CD14-positive monocyte (primary cell): ENCODE measurements around the gene GPR15LG. TPM values are rescaled to one million over a fixed set of nuclear protein-coding genes. Genes with fewer than 3 reads are reported as not detected.
"Not testable (repeated sequence)": the region's sequence is repeated elsewhere in the genome, so short reads cannot be mapped to it uniquely, and the experiment has no call there.

Experiments used
- DNase-seq, 3 donors: peaks; one replicate each; pipeline ENCODE4 v3.0.0-alpha.2; 2011 to 2022
- H2AFZ ChIP-seq: 2 replicates; pipeline ENCODE4 v1.6.0; 2012; ENCODE audit warnings: mild to moderate bottlenecking, low read depth, low read length, inconsistent platforms; ENCODE audit not compliant: insufficient read depth, poor library complexity, severe bottlenecking
- H3K27ac ChIP-seq, 2 donors: 1 replicate in 1 of 2; 2 replicates in 1 of 2; pipeline ENCODE4 v1.5.1; 2012 to 2013; ENCODE audit warnings: low read length in 2 of 2, control low read depth in 1 of 2, inconsistent platforms in 1 of 2, low read depth in 1 of 2, mild to moderate bottlenecking in 1 of 2
- H3K27me3 ChIP-seq, 2 donors: one replicate each; pipeline versions ENCODE4 v1.6.0 to v1.6.1; 2011 to 2013; ENCODE audit warnings: low read length in 2 of 2; ENCODE audit not compliant: control insufficient read depth in 2 of 2, insufficient read depth in 2 of 2
- H3K36me3 ChIP-seq, 2 donors: replicated peaks in 1 of 2; 1 replicate in 1 of 2; 2 replicates in 1 of 2; pipeline versions ENCODE4 v1.5.1 to v1.6.1; 2012 to 2013; ENCODE audit warnings: low read length in 2 of 2, control low read depth in 1 of 2, inconsistent platforms in 1 of 2, mild to moderate bottlenecking in 1 of 2; ENCODE audit not compliant: insufficient read depth in 2 of 2, control insufficient read depth in 1 of 2
- H3K4me1 ChIP-seq, 2 donors: 1 replicate in 1 of 2; 2 replicates in 1 of 2; pipeline versions ENCODE4 v1.5.1 to v1.6.1; 2012 to 2013; ENCODE audit warnings: low read length in 2 of 2, control low read depth in 1 of 2, inconsistent platforms in 1 of 2, mild to moderate bottlenecking in 1 of 2, moderate library complexity in 1 of 2; ENCODE audit not compliant: insufficient read depth in 2 of 2, control insufficient read depth in 1 of 2
- H3K4me2 ChIP-seq: replicated peaks from 2 replicates; pipeline ENCODE3; 2012; ENCODE audit warnings: low read length, moderate library complexity, mild to moderate bottlenecking; ENCODE audit not compliant: poor library complexity, severe bottlenecking; ENCODE audit errors: extremely low read depth
- H3K4me3 ChIP-seq, 3 experiments: fragments of 200-600 bp in 1 of 3; sonication (generic) in 1 of 3; replicated peaks in 1 of 3; 1 replicate in 2 of 3; 2 replicates in 1 of 3; pipeline ENCODE4 v1.5.1; 2011 to 2013; ENCODE audit warnings: low read length in 3 of 3, mild to moderate bottlenecking in 3 of 3, control low read depth in 2 of 3, low read depth in 2 of 3, inconsistent platforms in 1 of 3, moderate library complexity in 1 of 3
- H3K79me2 ChIP-seq: 2 replicates; pipeline ENCODE4 v1.6.0; 2012; ENCODE audit warnings: mild to moderate bottlenecking, control low read depth, inconsistent platforms, low read length, moderate library complexity; ENCODE audit not compliant: insufficient read depth
- H3K9ac ChIP-seq: 2 replicates; pipeline ENCODE4 v1.6.0; 2017; ENCODE audit warnings: low read length, mild to moderate bottlenecking; ENCODE audit not compliant: insufficient read depth, poor library complexity, severe bottlenecking
- H3K9me3 ChIP-seq, 2 donors: replicated peaks in 1 of 2; 1 replicate in 1 of 2; 2 replicates in 1 of 2; pipeline versions ENCODE4 v1.5.1 to v1.6.1; 2012 to 2013; ENCODE audit warnings: low read length in 2 of 2, control low read depth in 1 of 2; ENCODE audit not compliant: control insufficient read depth in 1 of 2, insufficient read depth in 1 of 2
- H4K20me1 ChIP-seq: 2 replicates; pipeline ENCODE4 v1.6.0; 2012; ENCODE audit warnings: mild to moderate bottlenecking, low read length, control low read depth, moderate library complexity; ENCODE audit not compliant: insufficient read depth
- H3K27ac Mint-ChIP-seq, 7 donors: one replicate each; pipeline ENCODE4 v1.8.0; 2020; ENCODE audit warnings: mild to moderate bottlenecking in 7 of 7, mixed read lengths in 7 of 7, moderate library complexity in 6 of 7, inconsistent platforms in 2 of 7
- H3K27me3 Mint-ChIP-seq, 3 donors: one replicate each; pipeline ENCODE4 v1.8.0; 2021 to 2022; ENCODE audit warnings: low read depth in 3 of 3, mild to moderate bottlenecking in 3 of 3, mixed read lengths in 3 of 3, moderate library complexity in 3 of 3, inconsistent platforms in 1 of 3
- H3K36me3 Mint-ChIP-seq, 2 donors: one replicate each; pipeline ENCODE4 v1.8.0; 2020; ENCODE audit warnings: mixed read lengths in 2 of 2, inconsistent platforms in 1 of 2, mild to moderate bottlenecking in 1 of 2
- H3K4me1 Mint-ChIP-seq: one replicate; pipeline ENCODE4 v1.8.0; 2020; ENCODE audit warnings: mild to moderate bottlenecking, mixed read lengths
- H3K4me3 Mint-ChIP-seq, 2 donors: one replicate each; pipeline ENCODE4 v1.8.0; 2020; ENCODE audit warnings: mild to moderate bottlenecking in 2 of 2, mixed read lengths in 2 of 2, moderate library complexity in 1 of 2
- H3K9me3 Mint-ChIP-seq, 7 donors: one replicate each; pipeline ENCODE4 v1.8.0; 2020 to 2022; ENCODE audit warnings: mixed read lengths in 7 of 7, mild to moderate bottlenecking in 6 of 7, moderate library complexity in 6 of 7, inconsistent platforms in 2 of 7
- WGBS: methylation state at CpG from one replicate; pipeline ENCODE4 v1.1.5; 2013; ENCODE audit warnings: missing lambda C conversion rate; ENCODE audit not compliant: insufficient coverage; 5-methylcytosine and 5-hydroxymethylcytosine counted together
- intact Hi-C, 2 donors: fragments of 100-400 bp; cut with micrococcal nuclease; formaldehyde crosslinking; loops; one replicate each; pipeline versions ENCODE4 v1.15.0 to v1.15.1; 2023
- polyA plus RNA-seq, 3 donors: library from polyadenylated mRNA; depleted of rRNA in 1 of 3; unstranded in 2 of 3; stranded (reverse) in 1 of 3; fragments of 300-500 nt in 2 of 3; fragments of >200 nt in 1 of 3; fragmentation: Illumina TruSeq in 2 of 3; gene quantifications; 1 replicate in 2 of 3; 2 replicates in 1 of 3; pipeline ENCODE4 v1.2.3, GENCODE V29; 2012 to 2021

Gene GPR15LG
- polyA plus RNA-seq, 3 donors, result not detected

- H3K9ac ChIP-seq, H3K27ac Mint-ChIP-seq, H2AFZ ChIP-seq, H3K9me3 ChIP-seq, intact Hi-C loops, H3K27ac ChIP-seq, H3K79me2 ChIP-seq, H4K20me1 ChIP-seq, H3K27me3 ChIP-seq, H3K4me2 ChIP-seq, H3K4me3 Mint-ChIP-seq, H3K36me3 Mint-ChIP-seq, H3K36me3 ChIP-seq, H3K4me1 ChIP-seq, H3K4me3 ChIP-seq, H3K4me1 Mint-ChIP-seq, DNase-seq, H3K27me3 Mint-ChIP-seq: not testable (repeated sequence)
- WGBS, result 91% methylated on average over 6 of the region's 10 CpGs
- peaks cover 5 to 22% (median 8%) of the 10 kb centered on the region in 7 donors for H3K9me3 Mint-ChIP-seq
These were observed 5.2 kb upstream of the GPR15LG start for GRCh38 chr10:84168382-84168781.

- intact Hi-C loops, H3K4me3 Mint-ChIP-seq, H3K4me1 Mint-ChIP-seq, H3K27ac ChIP-seq, H3K27me3 Mint-ChIP-seq, DNase-seq, H3K4me1 ChIP-seq, H3K36me3 ChIP-seq, H3K79me2 ChIP-seq, H3K9me3 ChIP-seq, H3K36me3 Mint-ChIP-seq, H3K4me3 ChIP-seq, H3K27me3 ChIP-seq, H3K4me2 ChIP-seq, H3K27ac Mint-ChIP-seq, H2AFZ ChIP-seq, H4K20me1 ChIP-seq, H3K9ac ChIP-seq: not testable (repeated sequence)
- WGBS, result 100% methylated on average over 1 of the region's 2 CpGs
- peaks cover 5 to 21% (median 8%) of the 10 kb centered on the region in 7 donors for H3K9me3 Mint-ChIP-seq
These were observed 2.4 kb upstream of the GPR15LG start for GRCh38 chr10:84171237-84171636.

- H3K4me3 Mint-ChIP-seq, H4K20me1 ChIP-seq, H3K4me2 ChIP-seq, H3K4me3 ChIP-seq, H3K36me3 ChIP-seq, intact Hi-C loops, H3K36me3 Mint-ChIP-seq, H3K4me1 Mint-ChIP-seq, H3K27ac ChIP-seq, H3K27me3 Mint-ChIP-seq, H3K4me1 ChIP-seq, H3K9ac ChIP-seq, DNase-seq, H3K79me2 ChIP-seq, H3K27me3 ChIP-seq, H3K9me3 ChIP-seq: not testable (repeated sequence)
- Mint-ChIP-seq H3K27ac (peak overlapping the region in 2 of 7 donors; percentile 42 to 59), H3K9me3 (peaks cover 4 to 14% (median 6%) of the 10 kb centered on the region in 7 donors)
- peak overlapping the region; percentile 41 for H2AFZ ChIP-seq
- 95% methylated on average over 9 of the region's 21 CpGs for WGBS
These were observed 1.7 kb upstream of the GPR15LG start for GRCh38 chr10:84171700-84172466.
